ENCODE measurements around the gene FTCD. TPM values are rescaled to one million over a fixed set of nuclear protein-coding genes. Genes with fewer than 3 reads are reported as not detected.
A peak's percentile ranks its signal among the peaks of the same experiment; 100 is the strongest.

FTCD gene
- total RNA-seq, 1 donor from 2014 or later: 0.33 TPM

DNA sequence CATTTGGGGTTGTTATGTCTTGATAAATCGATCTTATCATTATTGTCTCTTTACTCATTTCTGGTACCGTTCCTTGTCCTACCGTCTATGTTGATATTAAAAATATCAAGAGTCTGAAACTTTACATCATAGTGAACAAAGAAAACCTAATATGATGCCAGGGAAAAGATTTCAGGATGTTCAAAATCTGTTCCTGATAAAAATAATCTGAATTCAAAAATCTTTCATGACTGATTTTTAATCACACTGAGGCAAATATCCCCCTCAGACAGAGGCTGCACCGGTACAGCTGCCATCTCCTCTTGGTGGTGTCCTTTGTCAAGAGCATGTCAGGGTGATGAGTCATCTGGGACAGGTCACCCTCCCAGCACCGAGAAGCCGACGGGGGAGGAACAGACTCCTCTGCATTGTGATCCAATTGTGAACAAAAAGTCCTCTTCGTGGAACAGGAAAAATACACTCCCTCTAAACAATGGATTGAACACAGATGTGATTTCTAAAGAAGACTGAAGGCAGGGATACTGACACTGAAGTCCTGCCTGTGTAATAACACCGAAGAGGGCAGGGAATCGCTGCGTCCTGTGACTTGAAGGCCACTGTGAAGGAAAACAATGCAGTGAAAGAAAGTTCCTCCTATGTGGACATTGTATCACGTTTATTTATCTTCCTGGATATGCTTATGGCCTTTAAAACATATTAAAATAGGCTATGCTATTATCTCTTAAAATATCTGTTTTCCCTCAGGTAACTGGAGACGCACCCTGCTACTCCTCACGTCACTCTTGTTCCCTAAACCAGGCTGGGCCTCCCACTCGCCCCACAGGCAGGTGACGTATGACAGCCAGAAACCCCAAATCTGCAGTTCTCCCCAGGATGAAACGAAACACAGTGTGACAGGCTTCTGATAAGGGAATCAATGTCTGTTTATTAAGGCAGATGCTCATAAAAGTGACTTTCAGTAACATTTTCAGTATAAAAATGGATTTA is 33.1 kb upstream of the FTCD start:
- Histone ChIP-seq H3K4me3 (ENCODE audit: low read depth, low read length) (no peak overlapping the region), H3K36me3 (ENCODE audit: control insufficient read depth, insufficient read depth, low read length) (no peaks in the 10 kb centered on the region), H3K27me3 (ENCODE audit: control insufficient read depth, insufficient read depth, low read length) (no peaks in the 10 kb centered on the region)
- TF ChIP-seq, protein P1, sequence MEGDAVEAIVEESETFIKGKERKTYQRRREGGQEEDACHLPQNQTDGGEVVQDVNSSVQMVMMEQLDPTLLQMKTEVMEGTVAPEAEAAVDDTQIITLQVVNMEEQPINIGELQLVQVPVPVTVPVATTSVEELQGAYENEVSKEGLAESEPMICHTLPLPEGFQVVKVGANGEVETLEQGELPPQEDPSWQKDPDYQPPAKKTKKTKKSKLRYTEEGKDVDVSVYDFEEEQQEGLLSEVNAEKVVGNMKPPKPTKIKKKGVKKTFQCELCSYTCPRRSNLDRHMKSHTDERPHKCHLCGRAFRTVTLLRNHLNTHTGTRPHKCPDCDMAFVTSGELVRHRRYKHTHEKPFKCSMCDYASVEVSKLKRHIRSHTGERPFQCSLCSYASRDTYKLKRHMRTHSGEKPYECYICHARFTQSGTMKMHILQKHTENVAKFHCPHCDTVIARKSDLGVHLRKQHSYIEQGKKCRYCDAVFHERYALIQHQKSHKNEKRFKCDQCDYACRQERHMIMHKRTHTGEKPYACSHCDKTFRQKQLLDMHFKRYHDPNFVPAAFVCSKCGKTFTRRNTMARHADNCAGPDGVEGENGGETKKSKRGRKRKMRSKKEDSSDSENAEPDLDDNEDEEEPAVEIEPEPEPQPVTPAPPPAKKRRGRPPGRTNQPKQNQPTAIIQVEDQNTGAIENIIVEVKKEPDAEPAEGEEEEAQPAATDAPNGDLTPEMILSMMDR (IDR thresholded peaks at IDR 0.05; ENCODE audit: insufficient read depth, low read length, poor library complexity, severe bottlenecking): no peak
- peak; percentile 39 for DNase-seq (ENCODE audit: low read depth)

DNA sequence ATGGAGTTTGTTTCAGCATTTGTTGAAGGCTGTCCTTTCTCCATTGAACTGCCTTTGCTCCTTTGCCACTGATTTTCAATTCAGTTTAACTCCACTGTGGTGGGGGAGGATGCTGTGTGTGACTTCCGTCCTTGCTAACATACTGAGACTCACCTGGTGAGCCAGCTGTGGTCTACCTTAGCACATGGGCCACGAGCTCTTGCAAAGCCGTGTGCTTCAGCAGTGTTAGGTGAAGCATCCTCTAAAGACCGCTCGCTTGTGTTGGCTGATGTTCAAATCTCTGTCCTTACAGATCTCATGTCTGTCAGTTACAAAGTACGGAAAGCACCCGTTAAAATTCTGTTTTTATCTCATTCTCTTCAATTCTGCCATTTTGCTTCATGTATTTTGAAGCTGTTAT is 32.4 kb upstream of the FTCD start:
- Histone ChIP-seq H3K36me3 (ENCODE audit: control insufficient read depth, insufficient read depth, low read length) (no peaks in the 10 kb centered on the region), H3K27me3 (ENCODE audit: control insufficient read depth, insufficient read depth, low read length) (no peaks in the 10 kb centered on the region), H3K4me3 (ENCODE audit: low read depth, low read length) (no peak overlapping the region)
- DNase-seq (ENCODE audit: low read depth): no peak
- TF ChIP-seq, protein P1 (IDR thresholded peaks at IDR 0.05; ENCODE audit: insufficient read depth, low read length, poor library complexity, severe bottlenecking): no peak

DNA sequence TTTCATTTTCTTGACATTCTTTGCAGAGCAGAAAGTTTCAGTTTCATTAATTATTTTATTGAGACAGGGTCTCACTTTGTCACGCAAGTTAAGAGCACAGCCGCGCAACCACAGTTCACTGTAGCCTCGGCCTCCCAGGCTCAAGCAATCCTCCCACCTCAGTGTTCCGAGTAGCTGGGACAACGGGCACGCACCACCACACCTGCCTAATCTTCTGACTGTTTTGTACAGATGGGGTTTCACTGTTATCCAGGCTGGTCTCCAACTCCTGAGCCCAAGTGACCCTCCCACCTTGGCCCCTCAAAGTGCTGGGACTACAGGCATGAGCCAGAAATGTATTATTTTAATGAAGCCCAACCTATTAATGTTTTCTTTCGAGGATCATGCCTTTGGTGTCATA is 31.9 kb upstream of the FTCD start:
- DNase-seq (ENCODE audit: low read depth): no peak
- TF ChIP-seq, protein P1 (IDR thresholded peaks at IDR 0.05; ENCODE audit: insufficient read depth, low read length, poor library complexity, severe bottlenecking): no peak
- H3K27me3 ChIP-seq (ENCODE audit: control insufficient read depth, insufficient read depth, low read length): no peaks in the 10 kb centered on the region
- H3K4me3 ChIP-seq (ENCODE audit: low read depth, low read length): no peak overlapping the region
- H3K36me3 ChIP-seq (ENCODE audit: control insufficient read depth, insufficient read depth, low read length): no peaks in the 10 kb centered on the region

DNA sequence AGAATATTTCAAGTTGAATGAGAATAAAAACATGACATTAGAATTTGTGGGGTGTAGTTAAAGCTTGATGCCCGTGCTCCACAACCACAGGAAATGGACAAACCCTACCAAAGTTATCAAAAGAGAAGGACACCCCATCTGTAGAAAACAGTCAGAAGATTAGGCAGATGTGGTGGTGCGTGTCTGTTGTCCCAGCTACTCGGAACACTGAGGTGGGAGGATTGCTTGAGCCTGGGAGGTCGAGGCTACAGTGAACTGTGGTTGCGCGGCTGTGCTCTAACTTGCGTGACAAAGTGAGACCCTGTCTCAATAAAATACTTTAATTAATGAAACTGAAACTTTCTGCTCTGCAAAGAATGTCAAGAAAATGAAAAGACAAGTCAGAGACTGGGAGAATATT is 30.3 kb upstream of the FTCD start:
- TF ChIP-seq, protein P1 (IDR thresholded peaks at IDR 0.05; ENCODE audit: insufficient read depth, low read length, poor library complexity, severe bottlenecking): no peak
- no peak for DNase-seq (ENCODE audit: low read depth)
- Histone ChIP-seq H3K4me3 (ENCODE audit: low read depth, low read length) (no peak overlapping the region), H3K36me3 (ENCODE audit: control insufficient read depth, insufficient read depth, low read length) (no peaks in the 10 kb centered on the region), H3K27me3 (ENCODE audit: control insufficient read depth, insufficient read depth, low read length) (no peaks in the 10 kb centered on the region)

DNA sequence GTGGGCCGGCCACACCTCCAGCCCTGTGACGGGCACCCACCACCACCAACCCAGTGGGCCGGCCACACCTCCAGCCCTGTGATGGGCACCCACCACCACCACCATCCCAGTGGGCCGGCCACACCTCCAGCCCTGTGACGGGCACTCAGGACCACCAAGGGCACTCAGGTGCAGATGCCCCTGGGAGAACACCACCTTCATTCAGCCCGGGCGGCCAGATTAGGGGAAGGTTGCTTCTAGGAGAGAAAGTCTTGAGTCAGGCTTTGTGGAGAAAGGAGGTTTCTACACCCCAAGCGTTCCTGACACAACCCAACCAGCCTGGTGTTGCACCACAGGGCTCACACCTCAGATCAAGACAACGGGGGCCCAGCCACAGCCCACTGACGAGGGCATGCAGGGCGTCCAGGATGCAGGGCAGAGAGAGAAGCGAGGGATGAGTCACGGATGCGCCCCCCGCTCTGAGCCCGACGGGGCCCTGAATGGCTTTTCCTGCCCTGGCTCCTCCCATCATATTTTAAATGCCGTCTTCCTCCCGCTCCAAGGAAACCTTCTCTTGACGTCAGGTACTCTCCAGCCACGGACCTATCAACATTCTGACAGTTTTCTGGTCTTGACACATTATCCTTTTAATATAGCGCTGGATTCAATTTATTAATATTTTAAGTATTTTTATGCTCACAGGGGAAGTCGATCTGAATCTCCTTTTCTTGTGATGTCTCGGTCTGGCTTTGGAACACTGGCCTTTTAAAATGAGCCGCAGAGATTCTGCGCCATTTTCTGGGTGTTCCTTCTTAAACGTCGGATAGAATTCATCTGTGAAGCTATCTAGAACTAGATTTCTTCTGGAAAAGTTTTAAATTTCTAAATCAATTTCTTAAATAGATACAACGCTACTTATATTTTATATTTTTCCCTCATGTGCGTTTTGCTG is 29.5 kb upstream of the FTCD start:
- TF ChIP-seq, protein P1 (IDR thresholded peaks at IDR 0.05; ENCODE audit: insufficient read depth, low read length, poor library complexity, severe bottlenecking): no peak
- H3K36me3 ChIP-seq (ENCODE audit: control insufficient read depth, insufficient read depth, low read length): no peaks in the 10 kb centered on the region
- H3K27me3 ChIP-seq (ENCODE audit: control insufficient read depth, insufficient read depth, low read length): no peaks in the 10 kb centered on the region
- peak; percentile 12 for DNase-seq (ENCODE audit: low read depth)
- peak overlapping the region; percentile 45 for H3K4me3 ChIP-seq (ENCODE audit: low read depth, low read length)
